HG03575 (cell line): ENCODE results near the gene PLCG2.
"Not testable (repeated sequence)": the region's sequence is repeated elsewhere in the genome, so short reads cannot be mapped to it uniquely, and the experiment has no call there.

Experiments used
- ATAC-seq: cut with Tn5 transposase; IDR thresholded peaks from one replicate; pipeline ENCODE4 v1.9.1; 2021; ENCODE audit not compliant: unreplicated experiment, insufficient number of reproducible peaks, low FRiP score; ENCODE audit errors: extremely low read depth

Gene PLCG2

DNA sequence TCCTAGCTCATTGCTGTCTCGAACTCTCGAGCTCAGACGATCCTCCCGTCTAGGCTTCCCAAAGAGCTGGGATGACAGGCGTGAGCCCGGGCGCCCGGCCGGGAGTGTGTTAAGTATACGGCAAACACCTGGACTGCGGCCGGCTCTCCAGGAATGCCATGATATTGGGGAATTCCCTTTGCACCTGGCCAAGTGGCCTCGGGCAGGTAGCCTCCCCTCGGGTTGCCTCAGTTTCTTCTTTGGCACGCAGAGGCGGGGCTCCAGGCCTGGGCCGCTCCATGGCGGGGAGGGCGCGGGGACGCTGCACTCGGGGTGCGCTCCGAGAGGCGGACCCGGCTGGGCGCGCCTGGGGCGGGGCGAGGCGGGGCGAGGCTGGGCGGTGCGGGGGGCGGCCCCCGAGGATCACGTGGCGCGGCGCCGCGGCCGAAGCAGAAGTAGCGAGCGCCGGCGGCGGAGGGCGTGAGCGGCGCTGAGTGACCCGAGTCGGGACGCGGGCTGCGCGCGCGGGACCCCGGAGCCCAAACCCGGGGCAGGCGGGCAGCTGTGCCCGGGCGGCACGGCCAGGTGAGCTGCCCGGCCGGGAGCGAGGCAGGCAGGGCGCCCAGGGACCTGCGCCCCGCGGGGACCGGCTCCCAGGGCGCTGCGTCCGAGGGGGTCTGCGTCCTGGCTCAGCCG lies at the start of gene PLCG2:
PLCG2 (plus strand) TSS at position 431 of the 675 bp plus-strand sequence. CDS start 6,699 bp downstream, outside the sequence.
- no peak for ATAC-seq

DNA sequence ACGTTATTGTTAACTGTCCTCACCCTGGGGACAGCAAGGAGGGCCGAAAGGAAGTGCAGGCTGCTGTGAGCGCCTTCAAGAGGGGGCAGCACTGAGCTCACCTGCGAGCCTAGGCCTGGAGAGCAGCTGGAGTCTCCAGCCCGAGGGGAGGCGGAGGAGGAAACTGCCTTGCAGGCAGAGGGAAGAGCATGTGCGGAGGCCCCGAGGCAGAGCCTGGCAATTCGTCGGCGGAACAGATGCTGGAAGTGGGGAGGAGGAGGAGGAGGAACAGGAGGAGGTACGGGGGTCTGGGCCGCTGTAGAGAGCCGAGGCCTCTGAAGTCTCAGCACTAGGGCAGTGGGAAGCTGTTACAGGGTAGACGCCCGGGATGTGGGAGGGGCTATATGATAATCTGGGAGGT lies 49.6 kb upstream of the PLCG2 start:
- no peak for ATAC-seq

DNA sequence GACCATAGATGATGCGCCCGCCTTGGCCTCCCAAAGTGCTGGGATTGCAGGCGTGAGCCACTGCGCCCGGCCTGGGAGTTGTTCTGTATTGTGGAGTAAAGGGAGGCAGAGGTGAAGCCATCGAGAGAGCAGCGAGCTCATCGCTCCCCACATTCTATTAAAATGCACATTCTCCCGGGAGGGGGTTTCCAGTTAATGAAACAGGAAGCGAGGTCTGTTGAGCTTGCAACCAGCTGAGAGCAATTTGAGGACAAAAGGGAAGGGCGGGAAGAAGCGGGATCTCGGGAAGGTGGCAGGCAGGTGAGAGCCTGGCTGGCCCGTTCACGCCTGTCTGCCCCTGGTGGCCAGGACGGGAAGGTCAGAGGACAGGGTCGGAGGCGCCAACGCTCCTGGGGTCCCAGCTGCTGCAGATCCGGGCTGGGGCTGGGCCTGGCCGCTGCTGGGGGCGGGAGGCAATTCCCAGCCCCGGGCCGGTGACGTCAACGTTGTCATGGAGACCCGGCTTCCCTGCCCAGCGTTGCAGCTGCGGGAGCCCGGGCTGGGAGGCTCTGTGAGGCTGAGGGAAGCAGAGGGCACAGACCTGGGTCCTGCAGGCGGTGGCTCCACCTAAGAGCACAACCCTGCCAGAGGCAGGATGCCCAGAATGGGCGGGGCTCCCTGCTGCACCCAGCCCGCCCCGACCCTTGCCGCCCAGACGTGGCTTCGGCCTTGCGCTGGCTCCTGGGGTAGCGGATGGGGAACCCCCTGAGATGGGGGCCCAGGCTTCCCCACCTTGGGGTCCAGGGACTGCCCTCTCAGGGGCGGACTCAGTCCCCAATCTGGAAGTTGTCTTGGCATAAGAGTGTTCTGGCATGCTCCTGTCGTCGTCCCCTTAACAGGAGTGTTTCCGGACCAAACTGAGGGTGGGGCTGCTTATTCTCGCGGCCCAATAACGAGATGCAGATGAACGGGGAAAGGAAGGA lies 48.7 kb upstream of the PLCG2 start:
- ATAC-seq, result no peak

DNA sequence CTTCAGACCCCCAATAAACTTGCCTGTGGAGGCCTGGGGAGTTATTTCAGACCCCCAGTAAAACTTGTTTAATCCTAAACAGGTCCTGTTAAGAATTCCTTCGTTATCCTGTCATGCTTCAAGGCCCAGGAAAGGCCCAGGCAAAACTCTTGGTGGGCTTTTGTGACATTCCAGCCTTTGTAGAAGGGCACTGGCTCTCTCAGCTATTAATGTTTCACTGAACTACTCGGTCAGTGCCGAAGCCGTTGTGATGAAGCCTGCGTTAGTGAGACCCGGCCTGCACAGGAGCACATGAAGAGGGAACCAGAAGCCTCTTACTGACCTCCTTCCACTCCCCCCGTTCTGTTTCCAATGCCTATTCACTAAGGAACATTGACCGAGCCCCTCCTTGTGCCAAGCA lies 47.4 kb upstream of the PLCG2 start:
- ATAC-seq, result no peak

DNA sequence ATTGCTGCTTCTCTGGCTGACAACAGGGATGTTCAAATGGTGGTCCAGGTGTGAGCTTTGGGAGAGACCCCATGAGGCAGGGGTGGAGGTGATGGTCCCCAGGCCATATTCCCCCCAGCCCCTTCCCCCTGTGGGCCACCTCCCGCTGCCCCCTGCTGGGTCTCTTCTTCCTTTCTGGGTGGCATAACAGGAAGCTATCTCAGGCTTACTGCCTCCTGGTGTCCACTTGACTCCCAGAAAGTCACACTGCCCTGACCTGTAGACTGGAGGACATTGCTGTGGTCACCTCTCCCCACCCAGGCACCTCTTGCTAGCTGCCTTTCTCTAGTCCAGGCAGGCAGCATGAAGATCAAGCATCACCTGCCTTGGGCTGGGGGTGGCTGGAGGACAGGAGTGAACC lies 46.4 kb upstream of the PLCG2 start:
- no peak for ATAC-seq

DNA sequence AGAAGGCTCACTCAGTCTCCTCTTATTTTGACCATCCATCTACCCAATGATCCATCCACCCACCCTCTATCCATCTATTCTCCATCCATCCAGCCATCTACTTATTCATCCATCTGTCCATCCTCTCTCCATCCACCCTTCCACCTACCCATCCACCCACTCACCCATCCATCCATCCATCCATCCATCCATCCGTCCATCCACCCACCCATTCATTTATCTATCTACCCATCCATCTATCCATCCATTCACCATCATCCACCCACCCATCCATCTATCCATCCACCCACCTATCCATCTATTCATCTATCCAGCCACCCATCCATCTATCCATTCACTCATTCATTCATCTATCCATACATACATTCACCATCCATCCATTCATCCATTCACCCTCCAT lies 45.8 kb upstream of the PLCG2 start:
- no peak for ATAC-seq

DNA sequence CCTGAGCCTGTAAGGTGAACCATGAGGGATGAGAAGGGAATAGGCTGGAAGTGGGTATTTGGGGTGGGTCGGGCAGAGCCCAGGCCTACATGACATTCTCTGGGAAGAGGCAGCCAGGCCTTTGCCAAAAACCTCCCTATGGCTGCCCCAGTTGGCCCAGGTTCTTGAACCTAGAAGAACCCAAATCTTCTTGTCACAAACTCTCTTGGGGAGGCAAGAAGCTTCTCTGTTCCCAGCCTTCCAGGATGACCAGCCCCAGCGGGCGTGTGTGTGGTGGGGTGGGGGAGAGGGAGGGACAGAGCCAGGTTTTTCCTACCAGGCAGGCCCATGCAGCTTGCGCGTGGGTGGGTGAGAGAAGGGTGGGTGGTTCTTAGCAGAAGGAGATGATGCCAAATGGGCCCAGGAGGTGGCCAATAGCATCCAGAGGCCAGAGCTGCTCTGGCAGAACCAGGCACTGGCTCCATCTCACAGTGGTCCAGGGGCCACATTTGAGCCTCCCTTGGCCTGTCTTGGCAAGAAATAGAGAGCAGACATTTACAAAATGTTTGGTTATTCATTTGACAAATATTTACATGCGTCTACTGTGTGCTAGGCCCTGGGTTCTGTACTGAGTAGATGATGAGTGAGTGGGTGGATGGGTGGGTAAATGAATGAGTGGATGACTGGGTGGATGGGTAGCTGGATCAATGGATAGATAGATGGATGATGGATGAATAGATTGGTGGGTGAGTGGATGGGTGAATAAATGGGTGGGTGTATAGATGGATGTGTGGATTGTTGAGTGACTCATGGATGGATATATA lies 44.3 kb upstream of the PLCG2 start:
- ATAC-seq, result no peak

DNA sequence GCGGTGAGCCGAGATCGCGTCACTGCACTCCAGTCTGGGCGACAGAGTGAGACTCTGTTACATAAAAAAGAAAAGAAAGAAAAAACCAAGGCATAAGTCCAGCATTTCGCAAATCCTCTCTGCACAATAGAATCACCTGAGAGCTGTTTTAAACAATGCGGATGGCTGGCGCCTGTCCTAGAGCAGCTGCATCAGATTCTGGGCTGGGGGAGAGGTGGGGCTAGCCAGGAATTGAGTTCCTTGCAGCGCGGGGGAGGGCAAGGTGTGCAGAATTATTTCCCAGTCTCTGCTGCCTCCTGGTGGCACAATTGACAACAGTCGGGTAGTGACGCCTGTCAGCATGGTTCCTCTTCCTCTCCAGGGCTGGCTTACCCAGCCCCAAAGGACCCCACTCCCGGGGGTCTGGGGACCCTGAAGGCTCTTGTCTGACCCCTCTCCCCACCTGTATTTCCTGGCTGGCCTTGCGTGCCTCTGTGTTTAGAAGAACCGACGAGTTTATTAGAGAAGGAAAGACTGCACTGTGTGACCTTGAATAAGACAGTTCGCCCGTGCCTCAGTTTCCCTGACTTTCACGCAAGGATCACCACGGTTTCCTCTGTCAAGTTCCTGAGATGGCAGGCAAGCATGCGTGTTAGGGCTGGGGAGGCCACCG lies 41.1 kb upstream of the PLCG2 start:
- ATAC-seq, result peak; percentile 35

DNA sequence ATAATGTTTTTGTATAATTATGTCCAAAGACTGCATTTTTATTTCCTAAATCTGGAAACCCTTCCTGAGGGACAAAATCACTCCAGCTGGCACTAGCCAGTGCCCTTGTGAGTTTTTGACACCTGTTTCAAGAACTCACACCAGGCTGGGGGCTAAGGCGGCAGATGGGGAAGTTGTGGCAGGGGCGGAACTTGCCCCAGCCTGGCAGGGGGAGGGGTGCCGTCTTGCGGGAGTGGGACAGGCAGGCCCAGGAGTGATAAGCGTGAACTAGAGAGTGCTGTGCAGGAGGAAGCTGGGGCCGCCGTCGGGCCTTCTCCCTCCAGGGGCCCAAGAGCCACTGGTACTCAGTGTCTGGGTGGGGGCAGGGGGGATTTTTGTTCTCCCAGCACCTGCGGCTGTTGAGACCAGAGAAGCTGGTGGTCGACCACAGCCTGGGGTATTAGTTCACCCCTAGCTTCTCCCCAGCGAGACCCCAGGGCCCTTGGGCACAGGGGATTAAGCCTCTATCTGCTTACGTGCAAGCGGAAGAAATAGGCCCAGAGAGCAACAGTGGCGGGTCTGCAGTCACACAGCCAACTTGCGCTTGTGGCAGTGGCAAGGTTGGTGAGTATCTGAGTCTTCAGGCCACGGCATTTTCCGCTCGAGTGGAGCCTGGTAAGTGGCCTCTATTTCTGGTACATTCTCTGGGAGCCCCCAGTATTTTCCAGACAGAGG lies 40.2 kb upstream of the PLCG2 start:
- ATAC-seq, result no peak

DNA sequence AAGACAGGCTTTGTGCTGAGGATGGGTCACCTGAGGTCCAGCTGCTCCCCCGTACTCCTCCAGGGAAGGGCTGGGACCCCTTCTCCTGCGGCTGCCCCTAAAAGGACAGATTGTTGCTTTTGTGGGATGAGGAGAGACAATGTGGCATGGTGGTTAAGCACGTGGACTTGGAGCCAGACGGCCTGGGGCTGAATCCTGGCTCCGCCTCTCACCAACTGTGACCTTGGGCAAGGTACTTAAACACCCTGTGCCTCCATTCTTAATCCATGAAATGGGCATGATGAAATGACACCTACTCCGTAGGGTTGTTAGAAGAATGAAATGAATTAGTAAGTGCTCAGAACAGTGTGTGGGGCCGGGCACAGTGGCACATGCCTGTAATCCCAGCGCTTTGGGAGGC lies 39.6 kb upstream of the PLCG2 start:
- no peak for ATAC-seq

DNA sequence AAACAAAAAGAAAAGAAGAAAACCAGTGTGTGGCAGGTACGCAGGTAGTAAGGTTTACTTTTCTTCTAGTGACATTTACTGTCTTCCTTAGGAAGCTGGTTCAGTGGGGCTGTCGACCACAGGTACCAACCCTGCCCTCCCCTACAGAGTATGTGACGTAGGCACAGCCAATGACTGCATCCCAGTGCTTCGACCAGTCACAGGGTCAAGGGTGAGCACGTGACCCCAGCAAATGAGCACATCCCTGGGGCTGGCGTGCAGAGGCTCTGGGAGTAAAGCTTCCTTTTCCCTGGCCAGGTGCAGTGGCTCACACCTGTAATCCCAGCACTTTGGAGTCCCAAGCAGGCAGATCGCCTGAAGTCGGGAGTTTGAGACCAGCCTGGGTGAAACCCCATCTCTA lies 38.9 kb upstream of the PLCG2 start:
- peak; percentile 49 for ATAC-seq

DNA sequence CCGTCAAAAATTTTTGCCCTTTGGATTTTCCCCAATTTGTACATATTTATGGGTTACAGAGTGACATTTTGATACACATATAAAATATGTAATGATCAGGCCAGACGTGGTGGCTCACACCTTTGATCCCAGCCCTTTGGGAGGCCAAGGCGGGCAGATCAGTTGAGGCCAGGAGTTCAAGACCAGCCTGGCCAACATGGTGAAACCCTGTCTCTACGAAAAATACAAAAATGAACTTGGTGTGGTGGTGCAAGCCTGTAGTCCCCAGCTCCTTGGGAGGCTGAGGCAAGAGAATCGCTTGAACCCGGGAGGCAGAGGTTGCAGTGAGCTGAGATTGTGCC lies 37.7 kb upstream of the PLCG2 start:
- not testable (repeated sequence) for ATAC-seq

DNA sequence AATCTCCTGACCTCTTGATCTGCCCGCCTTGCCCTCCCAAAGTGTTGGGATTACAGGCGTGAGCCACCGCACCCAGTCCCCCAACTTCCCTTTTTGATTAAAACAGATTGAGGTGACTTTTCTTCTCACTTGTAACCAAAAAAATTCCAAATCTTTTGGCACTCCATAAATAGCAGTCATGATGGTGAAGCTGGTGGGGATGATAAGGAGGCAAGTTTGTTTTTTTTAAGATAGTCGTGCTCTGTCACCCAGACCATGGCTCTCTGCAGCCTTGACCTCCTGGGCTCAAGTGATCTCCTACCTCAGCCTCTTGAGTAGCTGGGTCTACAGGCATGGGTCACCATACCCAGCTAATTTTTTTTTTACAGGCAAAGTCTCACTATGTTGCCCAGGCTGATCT lies 34.7 kb upstream of the PLCG2 start:
- ATAC-seq, result no peak

DNA sequence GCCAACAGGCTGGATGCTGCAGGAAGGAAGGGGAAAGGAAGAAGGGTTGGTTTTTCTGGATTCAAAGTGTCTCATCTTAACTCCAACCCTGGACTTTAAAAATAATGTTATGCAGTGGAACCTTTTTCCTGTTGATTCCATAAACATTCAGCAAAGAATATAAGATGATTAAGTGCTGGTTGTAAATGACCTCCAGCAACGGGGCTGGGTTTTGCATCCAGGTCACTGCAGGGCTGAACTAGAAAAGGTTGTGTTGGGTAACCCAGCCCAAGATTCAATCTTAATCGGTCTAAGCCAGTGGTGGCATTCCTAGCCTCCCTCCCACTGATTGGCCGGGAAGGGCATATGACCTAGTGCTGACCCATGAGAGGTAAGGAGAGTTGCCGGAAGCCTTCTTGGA lies 34.2 kb upstream of the PLCG2 start:
- no peak for ATAC-seq

DNA sequence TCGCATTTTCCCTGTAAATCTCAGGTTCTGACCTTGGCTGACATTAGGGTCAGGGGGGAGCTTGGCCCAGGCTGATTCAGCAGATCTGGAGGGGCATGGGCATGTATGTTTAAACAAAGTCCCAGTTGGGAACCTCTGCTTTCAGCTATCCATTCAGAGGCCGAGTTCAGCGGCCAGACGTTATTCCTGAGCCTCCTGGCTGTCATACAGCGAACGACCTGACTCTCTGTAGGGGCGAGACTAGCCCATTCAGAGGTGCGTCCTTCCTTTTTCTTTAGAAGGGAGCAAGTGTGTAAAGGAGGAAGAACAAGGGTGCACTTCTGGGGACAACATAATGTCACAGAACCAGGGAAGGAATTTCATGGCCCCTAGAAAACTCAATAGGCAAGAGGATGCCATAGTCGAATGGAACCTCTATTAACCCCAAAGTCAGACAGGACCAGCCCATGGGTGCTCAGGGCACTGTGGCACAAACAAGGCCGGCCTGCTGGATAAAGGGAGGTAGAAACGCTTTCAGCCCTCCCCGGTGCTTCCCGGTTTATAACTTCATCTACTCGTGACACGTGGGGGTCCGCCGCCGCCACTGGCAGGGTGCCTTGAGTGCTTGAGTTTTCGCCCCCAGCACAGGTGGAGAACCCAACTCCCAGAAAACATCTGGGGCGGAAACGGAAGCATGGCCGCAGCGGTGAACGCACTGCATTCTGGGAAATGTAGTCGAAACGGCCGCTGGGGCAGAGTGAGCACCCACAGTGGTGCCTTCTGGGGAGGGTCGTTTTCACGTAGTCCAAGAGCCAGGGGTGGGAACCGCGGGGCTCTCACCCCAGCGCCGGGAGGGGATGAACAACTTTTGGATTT lies 33.2 kb upstream of the PLCG2 start:
- no peak for ATAC-seq

DNA sequence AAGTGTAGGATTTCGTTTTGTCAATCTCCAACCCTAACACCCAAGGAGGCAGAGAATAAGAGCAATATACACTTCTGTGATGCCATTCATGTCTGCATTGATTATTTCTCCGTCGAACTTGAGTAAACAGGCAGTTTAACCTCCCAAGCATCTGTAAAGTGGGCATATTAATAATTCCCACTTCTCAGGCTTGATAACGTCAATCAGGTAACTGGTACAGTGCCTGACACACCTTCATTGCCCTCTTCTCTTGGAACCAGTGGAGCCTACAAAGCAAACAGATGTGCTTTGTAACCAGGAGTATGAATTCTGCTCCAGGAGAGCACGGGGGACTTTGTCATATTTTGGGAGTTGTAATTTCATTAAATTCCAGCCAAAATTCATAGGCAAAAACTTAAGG lies 32.5 kb upstream of the PLCG2 start:
- no peak for ATAC-seq

DNA sequence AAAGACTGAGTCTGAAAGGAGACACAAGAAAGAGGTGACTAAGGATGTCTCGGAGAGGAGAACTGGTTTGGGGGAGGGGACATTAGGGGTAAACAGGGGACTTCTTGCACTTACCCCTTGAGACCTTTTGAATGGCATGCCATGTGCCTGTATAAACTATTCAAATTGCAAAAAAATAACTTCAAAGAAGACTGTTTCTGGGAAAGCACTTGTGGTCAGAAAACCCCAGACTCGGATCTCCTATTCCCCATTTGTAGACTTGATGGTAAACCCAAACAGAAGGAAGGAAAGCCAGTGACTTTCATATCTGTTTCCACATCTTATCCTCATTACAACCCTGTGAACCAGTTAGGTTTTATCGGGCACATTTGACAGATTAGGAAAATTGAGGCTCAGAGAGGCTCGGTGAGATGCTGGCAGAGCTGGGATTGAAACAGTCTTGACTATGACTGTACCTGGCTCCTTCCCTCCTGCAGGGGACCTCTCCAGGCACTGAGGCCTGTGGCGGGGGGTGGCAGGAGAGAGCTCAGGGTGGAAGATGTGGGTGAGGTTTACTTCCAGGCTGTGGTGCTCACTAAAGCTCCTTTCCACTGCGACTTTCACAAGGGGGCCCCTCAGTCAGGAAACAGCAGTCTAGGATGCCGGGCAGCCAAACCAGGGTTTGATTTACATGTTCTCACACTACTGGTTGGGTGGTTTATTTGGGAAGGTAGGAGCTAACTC lies 30.5 kb upstream of the PLCG2 start:
- no peak for ATAC-seq
